Measurements from ENCODE around the gene UIMC1. TPM values are rescaled to one million over a fixed set of nuclear protein-coding genes. Genes with fewer than 3 reads are reported as not detected.

The UIMC1 gene
- total RNA-seq, 1 experiment from 2014 or later: 53.0 TPM

DNA sequence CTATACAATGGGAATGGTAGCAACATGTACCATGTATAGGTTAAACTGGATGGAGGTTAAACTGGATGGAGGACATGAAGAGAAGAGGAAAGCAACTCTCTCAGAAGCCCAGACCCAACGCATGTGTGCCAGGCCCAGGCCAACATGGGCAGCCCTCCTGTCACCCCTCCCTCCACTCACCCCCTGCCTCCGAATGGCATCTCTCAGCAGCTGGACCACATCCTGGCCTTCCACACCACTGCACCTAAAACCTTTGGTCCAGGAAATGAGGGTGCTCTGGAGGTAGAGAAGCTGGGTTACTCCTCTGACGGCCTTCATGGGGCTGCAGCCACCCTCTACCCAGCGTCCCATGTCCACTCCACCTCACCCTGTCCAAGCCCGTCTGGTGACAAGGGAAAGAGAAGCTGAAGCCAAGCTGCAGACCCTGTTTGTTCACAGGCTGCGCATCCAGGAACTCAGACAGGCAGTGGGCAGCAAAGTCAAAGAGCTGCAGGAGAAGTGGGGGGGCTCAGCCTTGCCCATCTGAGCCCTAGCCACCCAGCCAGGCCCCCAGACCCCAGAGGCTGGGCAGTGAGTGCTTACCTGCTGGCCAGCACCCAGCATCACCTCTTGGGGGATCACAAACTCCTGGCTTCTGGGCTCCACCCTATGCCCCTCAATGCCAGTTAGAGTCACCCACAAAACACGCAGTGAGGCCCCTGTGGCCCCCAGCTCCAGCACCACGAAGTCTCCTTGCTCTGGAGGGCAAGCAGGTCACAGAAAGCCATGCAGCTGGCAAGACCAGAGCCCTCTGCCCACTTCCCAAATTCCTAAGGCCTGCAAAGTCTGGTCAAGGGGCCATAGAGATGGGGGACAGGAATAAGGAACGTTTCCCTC lies 115.9 kb downstream of the UIMC1 start:
- TF ChIP-seq, protein P1, sequence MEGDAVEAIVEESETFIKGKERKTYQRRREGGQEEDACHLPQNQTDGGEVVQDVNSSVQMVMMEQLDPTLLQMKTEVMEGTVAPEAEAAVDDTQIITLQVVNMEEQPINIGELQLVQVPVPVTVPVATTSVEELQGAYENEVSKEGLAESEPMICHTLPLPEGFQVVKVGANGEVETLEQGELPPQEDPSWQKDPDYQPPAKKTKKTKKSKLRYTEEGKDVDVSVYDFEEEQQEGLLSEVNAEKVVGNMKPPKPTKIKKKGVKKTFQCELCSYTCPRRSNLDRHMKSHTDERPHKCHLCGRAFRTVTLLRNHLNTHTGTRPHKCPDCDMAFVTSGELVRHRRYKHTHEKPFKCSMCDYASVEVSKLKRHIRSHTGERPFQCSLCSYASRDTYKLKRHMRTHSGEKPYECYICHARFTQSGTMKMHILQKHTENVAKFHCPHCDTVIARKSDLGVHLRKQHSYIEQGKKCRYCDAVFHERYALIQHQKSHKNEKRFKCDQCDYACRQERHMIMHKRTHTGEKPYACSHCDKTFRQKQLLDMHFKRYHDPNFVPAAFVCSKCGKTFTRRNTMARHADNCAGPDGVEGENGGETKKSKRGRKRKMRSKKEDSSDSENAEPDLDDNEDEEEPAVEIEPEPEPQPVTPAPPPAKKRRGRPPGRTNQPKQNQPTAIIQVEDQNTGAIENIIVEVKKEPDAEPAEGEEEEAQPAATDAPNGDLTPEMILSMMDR (conservative IDR thresholded peaks at IDR 0.05): no peak
- H4K91ac ChIP-seq (ENCODE audit: insufficient read length, low read depth, low read length): no peak overlapping the region
- Mint-ChIP-seq H3K27ac (no peak overlapping the region; a peak in 1 of 7 replicates), H3K27me3 (ENCODE audit: low read depth) (peaks cover 8% of the 10 kb centered on the region), H3K4me3 (no peak overlapping the region), H3K4me1 (no peaks in the 10 kb centered on the region), H3K36me3 (ENCODE audit: insufficient read depth in 1 of 3, low read depth in 3 of 3) (no peaks in the 10 kb centered on the region; a peak in 1 of 7 replicates), H3K9me3 (no peaks in the 10 kb centered on the region)
- no peak overlapping the region for H3T11ph ChIP-seq (ENCODE audit: low read length)
- no CpG with 5 or more reads among the region's 9 CpGs for WGBS (ENCODE audit: extremely low coverage, insufficient read length, low lambda C conversion rate)
- H3K79me1 ChIP-seq (ENCODE audit: insufficient read depth, low read depth, low read length, poor library complexity, severe bottlenecking): no peaks in the 10 kb centered on the region
- H4K20me1 ChIP-seq (ENCODE audit: control insufficient read depth, insufficient read depth, insufficient read length): no peaks in the 10 kb centered on the region
- DNase-seq: no peak
- H2BK5ac ChIP-seq (ENCODE audit: insufficient read length, low read length): no peak overlapping the region
- H3K9me3 ChIP-seq (ENCODE audit: control insufficient read depth, low read depth, low read length): no peaks in the 10 kb centered on the region
- H3K79me2 ChIP-seq (ENCODE audit: insufficient read depth, low read length): no peaks in the 10 kb centered on the region
- H3K23ac ChIP-seq (ENCODE audit: insufficient read length, low read depth, low read length): no peak overlapping the region
- H3K23me2 ChIP-seq (ENCODE audit: insufficient read length, low read depth, low read length, poor library complexity, severe bottlenecking): no peaks in the 10 kb centered on the region
- H3K18ac ChIP-seq (ENCODE audit: insufficient read length, low read depth, low read length): no peak overlapping the region
- H3K56ac ChIP-seq (ENCODE audit: insufficient read length, low read depth, low read length): no peak overlapping the region
- H3K9ac ChIP-seq (ENCODE audit: extremely low read depth, insufficient read length, low read length): no peak overlapping the region
- no peak overlapping the region for H3K4ac ChIP-seq (ENCODE audit: low read depth, low read length)
- no peak overlapping the region for H2BK120ac ChIP-seq (ENCODE audit: low read depth, low read length, poor library complexity, severe bottlenecking)
- H2BK12ac ChIP-seq (ENCODE audit: insufficient read length, low read depth, low read length): no peak overlapping the region
- no peaks in the 10 kb centered on the region for H3K27me3 ChIP-seq (ENCODE audit: insufficient read depth, low read length)
- H2AFZ ChIP-seq (ENCODE audit: low read length): no peak overlapping the region
- H3K27ac ChIP-seq (ENCODE audit: insufficient read length, low read depth, low read length): no peak overlapping the region
- H3K4me1 ChIP-seq (ENCODE audit: insufficient read depth, low read length): no peaks in the 10 kb centered on the region
- H2AK5ac ChIP-seq (ENCODE audit: insufficient read length, low read length): no peak overlapping the region
- H3K14ac ChIP-seq (ENCODE audit: insufficient read depth, low read length): no peak overlapping the region
- H2BK20ac ChIP-seq (ENCODE audit: low read depth, low read length, poor library complexity, severe bottlenecking): no peak overlapping the region
- no peak overlapping the region for H2BK15ac ChIP-seq (ENCODE audit: low read depth, low read length)
- no peak overlapping the region for H4K5ac ChIP-seq (ENCODE audit: insufficient read length, low read depth, low read length)
- H3K4me2 ChIP-seq (ENCODE audit: insufficient read depth, insufficient read length, low read length): no peak overlapping the region
- H4K8ac ChIP-seq (replicated peaks; ENCODE audit: insufficient read length, low read depth, low read length): no peak overlapping the region

Measured in H9 (cell line).